H1 (cell line): Measurements from ENCODE around the gene LRRC4C. TPM values are rescaled to one million over a fixed set of nuclear protein-coding genes. Genes with fewer than 3 reads are reported as not detected.

Source experiments
- CTCF ChIA-PET: fragments of 300-600 bp; sonication (Branson Sonifier 250); formaldehyde crosslinking; loops from one replicate; lab custom pipeline; 2021; ENCODE audit not compliant: partially characterized antibody; lab: Charles Lee
- POLR2A ChIA-PET: fragments of 300-600 bp; sonication (Branson Sonifier 250); formaldehyde crosslinking; loops from one replicate; lab custom pipeline; 2021; ENCODE audit warnings: inconsistent platforms; ENCODE audit not compliant: partially characterized antibody; lab: Charles Lee
- DNase-seq, 2 experiments: peaks; one replicate each; pipeline versions ENCODE4 v3.0.0 to v3.0.0-alpha.2; 2010 to 2022; ENCODE audit warnings: low spot score in 2 of 2, low read depth in 1 of 2, mixed read lengths in 1 of 2
- FAIRE-seq: peaks from 2 replicates; lab custom pipeline; 2011; peaks lifted over from hg19 to GRCh38; lab: Jason Lieb, UNC
- H2AFZ ChIP-seq: 2 replicates; pipeline ENCODE4 v1.8.1; 2012; ENCODE audit warnings: low read length, inconsistent platforms
- H2AK5ac ChIP-seq: 2 replicates; pipeline ENCODE4 v1.6.1; 2013; ENCODE audit warnings: low read depth, low read length
- H2BK120ac ChIP-seq: replicated peaks from 2 replicates; pipeline ENCODE3; 2013; ENCODE audit warnings: low read depth, low read length, inconsistent platforms
- H2BK12ac ChIP-seq: 2 replicates; pipeline ENCODE4 v1.6.1; 2013; ENCODE audit warnings: low read depth, low read length
- H2BK15ac ChIP-seq: 2 replicates; pipeline ENCODE4 v1.6.1; 2013; ENCODE audit warnings: low read length
- H2BK20ac ChIP-seq: 2 replicates; pipeline ENCODE4 v1.6.1; 2013; ENCODE audit warnings: low read length
- H2BK5ac ChIP-seq: 2 replicates; pipeline ENCODE4 v1.6.1; 2013; ENCODE audit warnings: low read depth, low read length
- H3K14ac ChIP-seq: 2 replicates; pipeline ENCODE4 v1.6.1; 2013; ENCODE audit warnings: inconsistent platforms; ENCODE audit not compliant: insufficient read length
- H3K18ac ChIP-seq: 2 replicates; pipeline ENCODE4 v1.6.1; 2013; ENCODE audit warnings: low read length; ENCODE audit errors: extremely low read depth
- H3K23ac ChIP-seq: 2 replicates; pipeline ENCODE4 v1.6.1; 2013; ENCODE audit warnings: inconsistent platforms; ENCODE audit not compliant: insufficient read length
- H3K23me2 ChIP-seq: 2 replicates; pipeline ENCODE4 v1.6.1; 2013; ENCODE audit warnings: low read depth, low read length
- H3K27ac ChIP-seq: 2 replicates; pipeline ENCODE4 v1.6.1; 2011; ENCODE audit warnings: low read depth, low read length, inconsistent platforms
- H3K27me3 ChIP-seq, 4 experiments: replicated peaks in 1 of 4; 1 replicate in 1 of 4; 2 replicates in 3 of 4; pipeline versions ENCODE4 v1.6.1 to v1.8.1; 2011 to 2013; ENCODE audit warnings: low read length in 3 of 4, mild to moderate bottlenecking in 3 of 4, inconsistent platforms in 2 of 4, mixed read lengths in 2 of 4, moderate library complexity in 1 of 4; ENCODE audit not compliant: control insufficient read depth in 3 of 4, insufficient read depth in 3 of 4; ENCODE audit errors: extremely low read depth in 1 of 4
- H3K36me3 ChIP-seq, 4 experiments: 2 replicates each; pipeline versions ENCODE4 v1.6.1 to v1.8.1; 2011 to 2013; ENCODE audit warnings: mild to moderate bottlenecking in 4 of 4, low read length in 3 of 4, moderate library complexity in 2 of 4, control low read depth in 1 of 4, inconsistent platforms in 1 of 4; ENCODE audit not compliant: insufficient read depth in 4 of 4, control insufficient read depth in 2 of 4
- H3K4ac ChIP-seq: replicated peaks from 2 replicates; pipeline ENCODE3; 2013; ENCODE audit warnings: low read length, low read depth, mixed read lengths, inconsistent platforms; ENCODE audit not compliant: insufficient read length
- H3K4me1 ChIP-seq, 4 experiments: replicated peaks in 1 of 4; 1 replicate in 1 of 4; 2 replicates in 3 of 4; pipeline versions ENCODE4 v1.6.1 to v1.8.1; 2011 to 2013; ENCODE audit warnings: low read length in 3 of 4, inconsistent platforms in 2 of 4, mixed read lengths in 1 of 4; ENCODE audit not compliant: insufficient read depth in 4 of 4, control insufficient read depth in 3 of 4
- H3K4me2 ChIP-seq, 2 experiments: 2 replicates each; pipeline versions ENCODE4 v1.6.1 to v1.8.1; 2011 to 2013; ENCODE audit warnings: low read depth in 2 of 2, low read length in 2 of 2, control low read depth in 1 of 2, inconsistent platforms in 1 of 2, mild to moderate bottlenecking in 1 of 2; ENCODE audit not compliant: insufficient read depth in 1 of 2
- H3K4me3 ChIP-seq, 4 experiments: fragments of 200-600, 300-600 bp in 1 of 4; sonication (generic), shearing (Covaris generic), sonication (Bioruptor Twin) in 1 of 4; 2 replicates each; pipeline versions ENCODE4 v1.5.1 to v1.8.1; 2011 to 2016; ENCODE audit warnings: low read length in 4 of 4, low read depth in 3 of 4, control low read depth in 2 of 4, inconsistent platforms in 2 of 4, mild to moderate bottlenecking in 2 of 4, mixed read lengths in 1 of 4, moderate library complexity in 1 of 4; ENCODE audit not compliant: insufficient read depth in 2 of 4; ENCODE audit errors: extremely low read depth in 1 of 4
- H3K56ac ChIP-seq: replicated peaks from 2 replicates; pipeline ENCODE3; 2013; ENCODE audit warnings: low read depth, mild to moderate bottlenecking, mixed read lengths, low read length, inconsistent platforms; ENCODE audit not compliant: insufficient read length
- H3K79me1 ChIP-seq: 2 replicates; pipeline ENCODE4 v1.6.1; 2013; ENCODE audit warnings: low read depth, low read length, control low read depth
- H3K79me2 ChIP-seq, 2 experiments: 2 replicates each; pipeline versions ENCODE4 v1.6.1 to v1.8.1; 2012 to 2013; ENCODE audit warnings: low read length in 2 of 2, mild to moderate bottlenecking in 2 of 2, inconsistent platforms in 1 of 2; ENCODE audit not compliant: insufficient read depth in 2 of 2, control insufficient read depth in 1 of 2
- H3K9ac ChIP-seq, 4 experiments: replicated peaks in 1 of 4; 1 replicate in 1 of 4; 2 replicates in 3 of 4; pipeline versions ENCODE4 v1.6.1 to v1.8.1; 2011 to 2013; ENCODE audit warnings: low read depth in 3 of 4, low read length in 3 of 4, control low read depth in 2 of 4, mild to moderate bottlenecking in 2 of 4, moderate library complexity in 2 of 4, inconsistent platforms in 1 of 4; ENCODE audit errors: extremely low read depth in 1 of 4
- H3K9me3 ChIP-seq, 2 experiments: 2 replicates each; pipeline versions ENCODE4 v1.6.1 to v1.8.1; 2012 to 2013; ENCODE audit warnings: mild to moderate bottlenecking in 2 of 2, moderate library complexity in 2 of 2, control low read depth in 1 of 2, inconsistent platforms in 1 of 2, low read depth in 1 of 2, low read length in 1 of 2, mixed read lengths in 1 of 2; ENCODE audit not compliant: insufficient read depth in 2 of 2
- H4K20me1 ChIP-seq, 2 experiments: replicated peaks in 1 of 2; 2 replicates each; pipeline versions ENCODE3 to v1.8.1; 2011 to 2013; ENCODE audit warnings: inconsistent platforms in 2 of 2, low read length in 2 of 2, mild to moderate bottlenecking in 1 of 2; ENCODE audit not compliant: insufficient read depth in 2 of 2, control insufficient read depth in 1 of 2
- H4K5ac ChIP-seq: 2 replicates; pipeline ENCODE4 v1.6.1; 2013; ENCODE audit warnings: low read length, low read depth, mixed read lengths, inconsistent platforms; ENCODE audit not compliant: insufficient read length
- H4K8ac ChIP-seq: 2 replicates; pipeline ENCODE4 v1.8.0; 2013; ENCODE audit warnings: mild to moderate bottlenecking, moderate library complexity, low read length, inconsistent platforms; ENCODE audit not compliant: insufficient read depth; ENCODE audit errors: extremely low read depth
- H4K91ac ChIP-seq: replicated peaks from 2 replicates; pipeline ENCODE3; 2013; ENCODE audit warnings: low read length, mixed read lengths, inconsistent platforms; ENCODE audit not compliant: insufficient read length
- CREB1 ChIP-seq: IDR thresholded peaks from 2 replicates; pipeline ENCODE4 v1.6.1; 2012; ENCODE audit warnings: inconsistent platforms
- CTBP2 ChIP-seq: IDR thresholded peaks from 2 replicates; pipeline ENCODE4 v1.7.0; 2011; ENCODE audit warnings: borderline replicate concordance, mild to moderate bottlenecking, moderate library complexity, mixed read lengths, low read length; ENCODE audit not compliant: insufficient read depth, insufficient read length
- PHF8 ChIP-seq: fragments of 200-600 bp; sonication (generic); conservative IDR thresholded peaks from 2 replicates; pipeline ENCODE4 v1.7.1; 2012; ENCODE audit warnings: low read depth, mild to moderate bottlenecking, inconsistent platforms, low read length, moderate library complexity
- SAP30 ChIP-seq: fragments of 300-600 bp; sonication (generic); IDR thresholded peaks from 2 replicates; pipeline ENCODE4 v1.7.1; 2012; ENCODE audit warnings: low read length, moderate library complexity, mild to moderate bottlenecking, inconsistent platforms; ENCODE audit not compliant: insufficient read depth, insufficient replicate concordance
- SIX5 ChIP-seq: IDR thresholded peaks from 2 replicates; pipeline ENCODE4 v1.6.1; 2011; ENCODE audit warnings: mild to moderate bottlenecking, low read depth, low read length
- WGBS, 2 experiments: shearing (Covaris generic) in 1 of 2; methylation state at CpG; one replicate each; pipeline versions ENCODE4 v1.1.6 to v1.1.7; 2013 to 2015; ENCODE audit warnings: low lambda C conversion rate in 2 of 2, mixed read lengths in 2 of 2, inconsistent platforms in 1 of 2, low coverage in 1 of 2, missing lambda C conversion rate in 1 of 2; ENCODE audit not compliant: insufficient replicate concordance in 2 of 2, insufficient coverage in 1 of 2, insufficient read length in 1 of 2; ENCODE audit errors: extremely low coverage in 1 of 2, missing lambda C conversion rate in 1 of 2; 5-methylcytosine and 5-hydroxymethylcytosine counted together
- polyA plus RNA-seq, 7 experiments: library from polyadenylated mRNA; depleted of rRNA in 3 of 7; stranded (reverse) in 5 of 7; unstranded in 2 of 7; fragments of >200 nt in 5 of 7; fragments of 200-250 nt in 2 of 7; gene quantifications; 1 replicate in 5 of 7; 2 replicates in 1 of 7; 4 replicates in 1 of 7; pipeline versions ENCODE4 v1.2.1 to v1.2.3, GENCODE V29; 2011 to 2013; ENCODE audit warnings: missing spikeins in 2 of 7, mixed read lengths in 2 of 7
- total RNA-seq: library from RNA; stranded (reverse); fragmentation: NEBNext Ultra II Directional; extraction: Animal tissue kit (Norgen Biotek cat#: 25700); gene quantifications from 2 replicates; pipeline ENCODE4 v1.2.1, GENCODE V29; 2021
- TF ChIP-seq, protein P1 (sequence below): IDR thresholded peaks from 2 replicates; pipeline ENCODE4 v1.6.1; 2012; ENCODE audit warnings: low read length, inconsistent platforms
- TF ChIP-seq, protein P2 (sequence below): IDR thresholded peaks from 2 replicates; pipeline ENCODE4 v1.6.1; 2011; ENCODE audit warnings: low read length, improper control_type of control experiment
- TF ChIP-seq, protein P3 (sequence below), 3 experiments: IDR thresholded peaks; 1 replicate in 2 of 3; 2 replicates in 1 of 3; pipeline versions ENCODE4 v1.5.1 to v1.6.1; 2011; ENCODE audit warnings: low read length in 3 of 3, mild to moderate bottlenecking in 3 of 3, inconsistent platforms in 2 of 3, low read depth in 1 of 3, moderate library complexity in 1 of 3; ENCODE audit not compliant: insufficient read depth in 1 of 3; ENCODE audit errors: control extremely low read depth in 1 of 3

Gene LRRC4C
- total and polyA plus RNA-seq, 2 of the 8 experiments (the other 6 are each of a cell fraction or from before 2014, with no cell fraction given): 0.23 to 2.2 TPM

DNA sequence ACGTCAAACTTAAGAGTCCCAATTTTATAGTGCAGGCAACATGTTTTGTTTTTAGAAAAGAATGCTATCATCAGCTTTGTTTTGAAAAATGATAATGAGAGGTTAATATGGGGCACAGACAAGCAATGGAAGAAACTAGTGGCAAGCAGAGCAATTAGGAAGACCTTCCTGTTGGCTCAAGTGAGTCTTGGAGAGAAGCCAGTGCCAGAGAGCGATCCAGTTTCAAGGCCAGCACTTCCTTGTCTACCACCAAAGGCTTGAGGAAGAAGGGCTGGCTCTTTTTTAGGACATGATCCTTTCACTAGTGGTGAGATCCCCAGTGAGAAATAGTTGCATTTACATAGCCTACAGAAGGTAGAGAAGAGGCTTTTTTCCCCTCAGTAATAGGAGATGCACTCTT is 1340.7 kb downstream of the LRRC4C start:
- Histone ChIP-seq H2BK120ac (no peak overlapping the region), H3K4me2 (no peak overlapping the region), H3K23me2 (no peaks in the 10 kb centered on the region), H4K8ac (no peak overlapping the region), H3K4me1 (peaks cover 0 to 4% (median 0%) of the 10 kb centered on the region in 4 experiments; a peak in 1 of 7 replicates), H3K36me3 (no peaks in the 10 kb centered on the region; a peak in 1 of 8 replicates), H3K14ac (no peak overlapping the region), H3K4me3 (no peak overlapping the region), H2BK12ac (no peak overlapping the region), H3K9me3 (peaks cover 0 to 7% of the 10 kb centered on the region in 2 experiments; a peak in 2 of 4 replicates), H3K27me3 (peaks cover 0 to 1% (median 0%) of the 10 kb centered on the region in 4 experiments; a peak in 1 of 7 replicates), H3K23ac (no peak overlapping the region), H2AFZ (no peak overlapping the region), H3K56ac (no peak overlapping the region), H3K79me2 (no peaks in the 10 kb centered on the region), H3K9ac (no peak overlapping the region), H3K27ac (no peak overlapping the region), H4K91ac (no peak overlapping the region), H4K20me1 (no peaks in the 10 kb centered on the region), H2BK20ac (no peak overlapping the region), H3K18ac (no peak overlapping the region), H2BK5ac (no peak overlapping the region), H2BK15ac (no peak overlapping the region), H3K4ac (no peak overlapping the region), H3K79me1 (no peaks in the 10 kb centered on the region), H4K5ac (no peak overlapping the region), H2AK5ac (no peak overlapping the region)
- CTCF ChIA-PET: interaction anchor here (1.3 to 1.6 kb wide), 2 partner anchors 11 to 175 kb away, joined by 3 to 5 read pairs; no protein-coding TSS in a partner anchor
- WGBS, 2 experiments: 100% methylated on average over 2 of the region's 2 CpGs; no CpG with 5 or more reads in 1 of the 2 experiments
- DNase-seq (no peak), FAIRE-seq (no peak)
- POLR2A ChIA-PET: no interaction called here
- TF ChIP-seq, protein P1, sequence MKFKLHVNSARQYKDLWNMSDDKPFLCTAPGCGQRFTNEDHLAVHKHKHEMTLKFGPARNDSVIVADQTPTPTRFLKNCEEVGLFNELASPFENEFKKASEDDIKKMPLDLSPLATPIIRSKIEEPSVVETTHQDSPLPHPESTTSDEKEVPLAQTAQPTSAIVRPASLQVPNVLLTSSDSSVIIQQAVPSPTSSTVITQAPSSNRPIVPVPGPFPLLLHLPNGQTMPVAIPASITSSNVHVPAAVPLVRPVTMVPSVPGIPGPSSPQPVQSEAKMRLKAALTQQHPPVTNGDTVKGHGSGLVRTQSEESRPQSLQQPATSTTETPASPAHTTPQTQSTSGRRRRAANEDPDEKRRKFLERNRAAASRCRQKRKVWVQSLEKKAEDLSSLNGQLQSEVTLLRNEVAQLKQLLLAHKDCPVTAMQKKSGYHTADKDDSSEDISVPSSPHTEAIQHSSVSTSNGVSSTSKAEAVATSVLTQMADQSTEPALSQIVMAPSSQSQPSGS: no peak
- TF ChIP-seq CREB1 (no peak), SIX5 (no peak), CTBP2 (no peak), SAP30 (no peak), PHF8 (no peak)
- TF ChIP-seq, protein P2, sequence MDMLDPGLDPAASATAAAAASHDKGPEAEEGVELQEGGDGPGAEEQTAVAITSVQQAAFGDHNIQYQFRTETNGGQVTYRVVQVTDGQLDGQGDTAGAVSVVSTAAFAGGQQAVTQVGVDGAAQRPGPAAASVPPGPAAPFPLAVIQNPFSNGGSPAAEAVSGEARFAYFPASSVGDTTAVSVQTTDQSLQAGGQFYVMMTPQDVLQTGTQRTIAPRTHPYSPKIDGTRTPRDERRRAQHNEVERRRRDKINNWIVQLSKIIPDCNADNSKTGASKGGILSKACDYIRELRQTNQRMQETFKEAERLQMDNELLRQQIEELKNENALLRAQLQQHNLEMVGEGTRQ: no peak
- TF ChIP-seq, protein P3, sequence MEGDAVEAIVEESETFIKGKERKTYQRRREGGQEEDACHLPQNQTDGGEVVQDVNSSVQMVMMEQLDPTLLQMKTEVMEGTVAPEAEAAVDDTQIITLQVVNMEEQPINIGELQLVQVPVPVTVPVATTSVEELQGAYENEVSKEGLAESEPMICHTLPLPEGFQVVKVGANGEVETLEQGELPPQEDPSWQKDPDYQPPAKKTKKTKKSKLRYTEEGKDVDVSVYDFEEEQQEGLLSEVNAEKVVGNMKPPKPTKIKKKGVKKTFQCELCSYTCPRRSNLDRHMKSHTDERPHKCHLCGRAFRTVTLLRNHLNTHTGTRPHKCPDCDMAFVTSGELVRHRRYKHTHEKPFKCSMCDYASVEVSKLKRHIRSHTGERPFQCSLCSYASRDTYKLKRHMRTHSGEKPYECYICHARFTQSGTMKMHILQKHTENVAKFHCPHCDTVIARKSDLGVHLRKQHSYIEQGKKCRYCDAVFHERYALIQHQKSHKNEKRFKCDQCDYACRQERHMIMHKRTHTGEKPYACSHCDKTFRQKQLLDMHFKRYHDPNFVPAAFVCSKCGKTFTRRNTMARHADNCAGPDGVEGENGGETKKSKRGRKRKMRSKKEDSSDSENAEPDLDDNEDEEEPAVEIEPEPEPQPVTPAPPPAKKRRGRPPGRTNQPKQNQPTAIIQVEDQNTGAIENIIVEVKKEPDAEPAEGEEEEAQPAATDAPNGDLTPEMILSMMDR (IDR thresholded peaks at IDR 0.05; ENCODE audit: control extremely low read depth in 1 of 3, insufficient read depth in 1 of 3, low read depth in 1 of 3, low read length in 3 of 3): no peak
